Activated B cell treated with CpG ODN at 0.5 μM for 24 hours (primary cell): ENCODE results near the gene PPL. TPM values are rescaled to one million over a fixed set of nuclear protein-coding genes. Genes with fewer than 3 reads are reported as not detected.

ENCODE experiments used
- ATAC-seq: fragments of 200-7000 bp; cut with Tn5 transposase; one replicate; pipeline ENCODE4 v1.10.0; 2021; ENCODE audit warnings: low read depth, mild to moderate bottlenecking, moderate library complexity
- CTCF ChIA-PET: fragments of 350-600 bp; sonication (Branson Sonifier 250); formaldehyde crosslinking; loops from one replicate; lab custom pipeline; 2021; ENCODE audit warnings: antibody characterized with exemption; lab: Charles Lee
- POLR2A ChIA-PET: fragments of 350-600 bp; sonication (Branson Sonifier 250); formaldehyde crosslinking; loops from one replicate; lab custom pipeline; 2021; ENCODE audit warnings: antibody characterized with exemption; lab: Charles Lee
- DNase-seq: peaks from one replicate; pipeline ENCODE4 v3.0.0; 2022
- H3K27ac Mint-ChIP-seq: one replicate; pipeline ENCODE4 v1.8.0; 2020; ENCODE audit warnings: mixed read lengths
- H3K27me3 Mint-ChIP-seq: one replicate; pipeline ENCODE4 v1.8.0; 2021; ENCODE audit warnings: mixed read lengths
- H3K36me3 Mint-ChIP-seq: one replicate; pipeline ENCODE4 v1.8.0; 2021; ENCODE audit warnings: low read depth, mixed read lengths
- H3K4me1 Mint-ChIP-seq: one replicate; pipeline ENCODE4 v1.8.0; 2021; ENCODE audit warnings: mixed read lengths
- H3K4me3 Mint-ChIP-seq: one replicate; pipeline ENCODE4 v1.8.0; 2020; ENCODE audit warnings: mild to moderate bottlenecking, mixed read lengths
- H3K9me3 Mint-ChIP-seq: one replicate; pipeline ENCODE4 v1.8.0; 2020; ENCODE audit warnings: mixed read lengths
- CTCF ChIP-seq: fragments of 200-600 bp; IDR thresholded peaks from one replicate; pipeline ENCODE4 v1.8.0; 2022; ENCODE audit warnings: antibody characterized with exemption, mild to moderate bottlenecking
- intact Hi-C: fragments of 100-400 bp; cut with micrococcal nuclease; formaldehyde crosslinking; loops from one replicate; pipeline ENCODE4 v1.15.1; 2024
- total RNA-seq: library from RNA; stranded (reverse); gene quantifications from 2 replicates; pipeline ENCODE4 v1.2.3, GENCODE V29; 2022

The PPL gene
- total RNA-seq, 1 donor from 2014 or later = 0.04 TPM

GRCh38 chr16:4917117-4917516 is 19.8 kb downstream of the PPL start:
- Mint-ChIP-seq H3K36me3 (no peaks in the 10 kb centered on the region), H3K27me3 (peaks cover 10% of the 10 kb centered on the region), H3K27ac (no peak overlapping the region), H3K4me1 (no peaks in the 10 kb centered on the region), H3K9me3 (no peaks in the 10 kb centered on the region), H3K4me3 (no peak overlapping the region)
- intact Hi-C loops = no loop called here
- no peak for DNase-seq
- no peak for TF ChIP-seq CTCF
- POLR2A ChIA-PET = no interaction called here
- no peak for ATAC-seq
- CTCF ChIA-PET = no interaction called here

GRCh38 chr16:4915226-4915761 is 21.7 kb downstream of the PPL start:
- Mint-ChIP-seq H3K27me3 (peaks cover 12% of the 10 kb centered on the region), H3K4me1 (no peaks in the 10 kb centered on the region), H3K9me3 (no peaks in the 10 kb centered on the region), H3K4me3 (no peak overlapping the region), H3K27ac (no peak overlapping the region), H3K36me3 (no peaks in the 10 kb centered on the region)
- POLR2A ChIA-PET = no interaction called here
- DNase-seq (no peak), ATAC-seq (no peak)
- TF ChIP-seq CTCF = no peak
- CTCF ChIA-PET = no interaction called here
- intact Hi-C loops = no loop called here

GRCh38 chr16:4914528-4915225 is 22.3 kb downstream of the PPL start:
- no peak for ATAC-seq

GRCh38 chr16:4913774-4914525 is 23.0 kb downstream of the PPL start:
- no peaks in the 10 kb centered on the region for H3K36me3 Mint-ChIP-seq
- no peak overlapping the region for H3K4me3 Mint-ChIP-seq
- H3K4me1 Mint-ChIP-seq = no peaks in the 10 kb centered on the region
- no peaks in the 10 kb centered on the region for H3K9me3 Mint-ChIP-seq
- H3K27me3 Mint-ChIP-seq = peaks cover 9% of the 10 kb centered on the region
- intact Hi-C loops = no loop called here
- H3K27ac Mint-ChIP-seq = no peak overlapping the region
- DNase-seq (no peak), ATAC-seq (no peak)
- ChIA-PET POLR2A (no interaction called here), CTCF (no interaction called here)
- TF ChIP-seq CTCF = no peak

More at GRCh38 chr16:4914528-4915225, 22.3 kb downstream of the PPL start:
- ChIA-PET CTCF (no interaction called here), POLR2A (no interaction called here)
- no peaks in the 10 kb centered on the region for H3K4me1 Mint-ChIP-seq
- peaks cover 12% of the 10 kb centered on the region for H3K27me3 Mint-ChIP-seq
- H3K9me3 Mint-ChIP-seq = no peaks in the 10 kb centered on the region
- no peak for TF ChIP-seq CTCF
- no peak for DNase-seq
- intact Hi-C loops = no loop called here
- no peak overlapping the region for H3K4me3 Mint-ChIP-seq
- H3K27ac Mint-ChIP-seq = no peak overlapping the region
- H3K36me3 Mint-ChIP-seq = no peaks in the 10 kb centered on the region

GRCh38 chr16:4913130-4913773 is 23.7 kb downstream of the PPL start:
- no peak overlapping the region for H3K27ac Mint-ChIP-seq
- no peak for TF ChIP-seq CTCF
- DNase-seq = no peak
- POLR2A ChIA-PET = no interaction called here
- no peaks in the 10 kb centered on the region for H3K9me3 Mint-ChIP-seq
- no peak for ATAC-seq
- CTCF ChIA-PET = no interaction called here
- H3K4me1 Mint-ChIP-seq = no peaks in the 10 kb centered on the region
- H3K27me3 Mint-ChIP-seq = peaks cover 8% of the 10 kb centered on the region
- H3K4me3 Mint-ChIP-seq = no peak overlapping the region
- no peaks in the 10 kb centered on the region for H3K36me3 Mint-ChIP-seq
- intact Hi-C loops = no loop called here
